Mucosa of descending colon (tissue), 3 donors: ENCODE data around the gene FOXM1. TPM values are rescaled to one million over a fixed set of nuclear protein-coding genes. Genes with fewer than 3 reads are reported as not detected.

Source experiments
- ATAC-seq: fragments of 200-7000 bp; cut with Tn5 transposase; one replicate; pipeline ENCODE4 v1.9.1; 2020; ENCODE audit warnings: mild to moderate bottlenecking, moderate library complexity
- DNase-seq, 3 donors: peaks; one replicate each; pipeline ENCODE4 v3.0.0-alpha.2; 2020
- H3K36me3 ChIP-seq: fragments of 200-600 bp; one replicate; pipeline ENCODE4 v1.8.0; 2021; ENCODE audit warnings: low read depth, mild to moderate bottlenecking
- H3K4me1 ChIP-seq: fragments of 200-600 bp; one replicate; pipeline ENCODE4 v1.8.0; 2021; ENCODE audit warnings: low read depth, mild to moderate bottlenecking
- H3K4me3 ChIP-seq: fragments of 200-600 bp; one replicate; pipeline ENCODE4 v1.8.0; 2021; ENCODE audit warnings: mild to moderate bottlenecking
- H3K9me3 ChIP-seq: fragments of 200-600 bp; one replicate; pipeline ENCODE4 v1.8.0; 2021; ENCODE audit warnings: mild to moderate bottlenecking
- CTCF ChIP-seq: fragments of 200-600 bp; IDR thresholded peaks from one replicate; pipeline ENCODE4 v1.8.0; 2022; ENCODE audit warnings: antibody characterized with exemption, mild to moderate bottlenecking
- intact Hi-C, 2 donors: fragments of 100-400 bp; cut with DNase I in 1 of 2; cut with micrococcal nuclease in 1 of 2; formaldehyde crosslinking; loops; one replicate each; pipeline versions ENCODE4 v1.11.0 to v1.11.1; 2022; cut with DNase I, micrococcal nuclease
- long read RNA-seq, 2 donors: library from polyadenylated mRNA; unstranded; transcript quantifications; one replicate each; pipeline ENCODE4 v2.0.0, GENCODE V29; 2019 to 2021
- total RNA-seq, 3 donors: library from RNA; stranded (reverse); fragmentation: NEBNext Ultra II Directional in 2 of 3; extraction: Animal tissue kit (Norgen Biotek cat#: 25700) in 2 of 3; gene quantifications; one replicate each; pipeline versions ENCODE4 v1.2.1 to v1.2.4, GENCODE V29; 2021 to 2023
- donor health status: DM: no; HTN: no; CAD: no; lungs with moderate emphysema.
- donor health status: DM: no; HTN: no; CAD: no.
- donor health status: DM: no; HTN: yes; CAD: no.

The FOXM1 gene
- total RNA-seq: 10 to 100 TPM in 1 of 3 donors, 1 to 10 TPM in 2; 6.3 to 30.0 (median 7.7) TPM
- long read RNA-seq, donor 1: 0 reads
- long read RNA-seq, donor 2, partial matches to known transcripts: 1 of 2 reads
- long read RNA-seq, donor 2, other reads (novel, unspliced or antisense): 0 of 2 reads

GRCh38 chr12:2877047-2877952 lies at the start of gene FOXM1, which contains the start of gene RHNO1:
TSS of gene FOXM1 (minus strand) at chr12:2877174. CDS start at chr12:2874478, 2,696 bp downstream.
TSS of gene RHNO1 (plus strand) at chr12:2877223. CDS start at chr12:2885367, 8,144 bp downstream.
- TF ChIP-seq CTCF: no peak
- DNase-seq: peak; percentile 93 to 94 (median 94)
- H3K36me3 ChIP-seq: no peaks in the 10 kb centered on the region
- intact Hi-C loops: no loop called here
- H3K4me3 ChIP-seq: peak within 1 kb of the TSS; percentile 66
- H3K9me3 ChIP-seq: no peaks in the 10 kb centered on the region
- H3K4me1 ChIP-seq: peaks cover 8% of the 10 kb centered on the region
- peak; percentile 94 for ATAC-seq

- Histone ChIP-seq H3K9me3 (no peaks in the 10 kb centered on the region), H3K4me1 (no peaks in the 10 kb centered on the region), H3K36me3 (no peaks in the 10 kb centered on the region), H3K4me3 (no peak overlapping the region)
- intact Hi-C loops: no loop called here
- ATAC-seq (no peak), DNase-seq (no peak)
- TF ChIP-seq CTCF: no peak
Measured at GRCh38 chr12:2925322-2925995, 48.5 kb upstream of the FOXM1 start.

- Histone ChIP-seq H3K36me3 (no peaks in the 10 kb centered on the region), H3K4me1 (no peaks in the 10 kb centered on the region), H3K9me3 (no peaks in the 10 kb centered on the region), H3K4me3 (no peak overlapping the region)
- TF ChIP-seq CTCF: no peak
- ATAC-seq: no peak
- DNase-seq: no peak
- intact Hi-C loops: no loop called here
Measured at GRCh38 chr12:2924019-2924418, 47.0 kb upstream of the FOXM1 start.

- intact Hi-C loops: no loop called here
- Histone ChIP-seq H3K4me3 (no peak overlapping the region), H3K4me1 (no peaks in the 10 kb centered on the region), H3K36me3 (no peaks in the 10 kb centered on the region), H3K9me3 (no peaks in the 10 kb centered on the region)
- ATAC-seq: no peak
- TF ChIP-seq CTCF: no peak
- DNase-seq: no peak
Measured at GRCh38 chr12:2923057-2923456, 46.1 kb upstream of the FOXM1 start.

GRCh38 chr12:2922329-2922728 lies 45.4 kb upstream of the FOXM1 start:
- Histone ChIP-seq H3K36me3 (no peaks in the 10 kb centered on the region), H3K9me3 (no peaks in the 10 kb centered on the region), H3K4me3 (no peak overlapping the region), H3K4me1 (no peaks in the 10 kb centered on the region)
- intact Hi-C loops: no loop called here
- DNase-seq (no peak), ATAC-seq (no peak)
- no peak for TF ChIP-seq CTCF
